Ovary (tissue), 9 donors: ENCODE data around the gene RPS25. TPM values are rescaled to one million over a fixed set of nuclear protein-coding genes. Genes with fewer than 3 reads are reported as not detected.
A peak's percentile ranks its signal among the peaks of the same experiment; 100 is the strongest.
"Not testable (repeated sequence)": the region's sequence is repeated elsewhere in the genome, so short reads cannot be mapped to it uniquely, and the experiment has no call there.

Experiments
- DNase-seq, 5 donors: peaks; one replicate each; pipeline ENCODE4 v3.0.0-alpha.2; 2019 to 2020
- H3K27ac ChIP-seq, 2 donors: fragments of 200-600 bp; one replicate each; pipeline versions ENCODE4 v1.5.1 to v1.8.0; 2019 to 2022
- H3K27me3 ChIP-seq: fragments of 200-600 bp; one replicate; pipeline ENCODE4 v1.8.0; 2022
- H3K36me3 ChIP-seq: fragments of 200-600 bp; sonication (generic); one replicate; pipeline ENCODE4 v1.5.1; 2019
- H3K4me1 ChIP-seq: one replicate; pipeline ENCODE4 v1.8.1; 2013; ENCODE audit warnings: mild to moderate bottlenecking, moderate library complexity; ENCODE audit not compliant: insufficient read depth
- H3K4me3 ChIP-seq: fragments of 200-600 bp; sonication (generic); one replicate; pipeline ENCODE4 v1.5.1; 2017
- H3K9me3 ChIP-seq, 2 donors: fragments of 200-600 bp in 1 of 2; sonication (generic) in 1 of 2; one replicate each; pipeline versions ENCODE4 v1.5.1 to v1.8.1; 2013 to 2019; ENCODE audit warnings: mild to moderate bottlenecking in 1 of 2, moderate library complexity in 1 of 2
- CTCF ChIP-seq, 3 donors: fragments of 450-650 bp in 2 of 3; fragments of 200-600 bp in 1 of 3; IDR thresholded peaks; one replicate each; pipeline versions ENCODE4 v1.5.1 to v1.8.0; 2016 to 2022; ENCODE audit warnings: antibody characterized with exemption in 3 of 3, mild to moderate bottlenecking in 1 of 3
- EP300 ChIP-seq: sonication (generic); formaldehyde crosslinking; IDR thresholded peaks from one replicate; pipeline ENCODE4 v1.6.1; 2017; ENCODE audit warnings: antibody characterized with exemption
- POLR2A ChIP-seq: fragments of 450-650 bp; IDR thresholded peaks from one replicate; pipeline ENCODE4 v1.6.1; 2017; ENCODE audit warnings: antibody characterized with exemption, mild to moderate bottlenecking, moderate library complexity
- WGBS, 3 donors: extraction: QIAGEN DNeasy Blood & Tissue Kit in 1 of 3; methylation state at CpG; one replicate each; pipeline versions ENCODE4 v1.1.5 to v1.1.7; 2013 to 2017; 5-methylcytosine and 5-hydroxymethylcytosine counted together
- intact Hi-C, 4 donors: fragments of 100-400 bp; cut with DNase I; formaldehyde crosslinking; loops; one replicate each; pipeline versions ENCODE4 v1.11.0 to v1.15.1; 2022 to 2023
- polyA plus RNA-seq, 2 donors: library from polyadenylated mRNA; stranded (reverse); fragments of 200-250 nt in 1 of 2; fragments of 350-450 nt in 1 of 2; fragmentation: Illumina TruSeq in 1 of 2; extraction: RNeasy Lipid Tissue Mini Kit (QIAGEN cat#74804) in 1 of 2; gene quantifications; one replicate each; pipeline ENCODE4 v1.2.3, GENCODE V29; 2013 to 2014
- total RNA-seq, 7 donors: library from RNA; depleted of rRNA in 2 of 7; stranded (reverse); fragments of >200 nt in 2 of 7; fragmentation: NEBNext Ultra II Directional in 3 of 7; extraction: Animal tissue kit (Norgen Biotek cat#: 25700) in 3 of 7; gene quantifications; one replicate each; pipeline versions ENCODE4 v1.1.0 to v1.2.4, GENCODE V29; 2016 to 2023
- donor health status: DM: no; HTN: no; CAD: no; lungs with moderate emphysema.
- donor health status: DM: no; HTN: no; CAD: no.
- donor health status: Bipolar disorder and iron deficiency.
- donor health status: DM: yes; HTN: yes; CAD: no.
- donor health status: DM: no; HTN: no; CAD: no.
- donor health status: DM: yes; HTN: yes; CAD: no.

The RPS25 gene
- total and polyA plus RNA-seq, 9 donors: 1,999 to 7,045 (median 2,845) TPM

- intact Hi-C loops: loop anchor here in 1 of 4 donors (2.0 kb wide), 1 partner anchor 21 kb away; the partner anchor contains the start of genes RPS25 and TRAPPC4
- TF ChIP-seq CTCF (IDR thresholded peaks at IDR 0.05): peak in 2 of 3 donors; percentile 21 to 23
- no peak for TF ChIP-seq EP300
- peak; percentile 57 for TF ChIP-seq POLR2A
- DNase-seq: peak; percentile 94 to 97 (median 95)
- H3K9me3 ChIP-seq: no peaks in the 10 kb centered on the region
- no peaks in the 10 kb centered on the region for H3K36me3 ChIP-seq
- peaks cover 7% of the 10 kb centered on the region for H3K4me1 ChIP-seq
- peak within 1 kb of the TSS; percentile 80 for H3K4me3 ChIP-seq
- H3K27me3 ChIP-seq: no peaks in the 10 kb centered on the region
- WGBS, 3 donors: 0 to 1% (median 0%) methylated on average over 49 to 54 of the region's 54 CpGs
- H3K27ac ChIP-seq: peak within 1 kb of the TSS; percentile 63 to 66
Observed at GRCh38 chr11:118997627-118998387, 20.3 kb downstream of the RPS25 start, which contains the start of gene CENATAC. Gene CENATAC, plus strand, starts transcription at chr11:118998138. Its CDS starts 60 bp downstream, at chr11:118998198.

DNA sequence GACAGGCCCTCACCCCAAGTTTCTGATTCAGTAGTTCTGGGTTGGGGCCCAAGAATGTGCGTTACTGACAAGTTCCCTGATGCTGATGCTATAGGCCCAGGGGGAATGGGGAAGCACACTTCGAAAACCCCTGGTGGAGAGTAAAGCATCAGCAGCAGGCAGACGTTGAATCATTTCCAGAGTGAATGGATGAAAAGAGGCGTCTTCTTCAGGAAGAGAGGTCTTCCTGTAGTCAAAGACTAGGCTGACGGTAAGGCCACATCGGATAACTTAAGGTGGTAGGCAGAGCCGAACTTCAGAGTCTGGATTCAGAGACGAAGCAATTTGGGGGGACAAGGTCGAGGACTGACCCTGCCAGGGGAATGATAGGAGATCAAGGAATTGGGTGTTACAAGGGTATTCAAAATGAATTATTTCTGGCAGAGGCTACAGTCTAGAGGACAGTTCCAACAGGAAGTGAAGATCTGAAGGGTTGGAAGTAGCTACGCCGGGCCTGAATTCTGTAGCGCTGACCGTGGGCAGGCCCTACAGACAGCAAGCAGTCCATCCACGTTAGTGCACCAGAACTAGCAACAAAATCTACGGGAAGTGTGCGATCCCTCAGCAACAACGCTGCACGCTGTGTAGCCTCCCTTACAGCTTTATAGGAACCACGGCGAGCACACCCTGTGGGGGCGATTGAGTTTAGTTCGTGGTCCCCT lies 21.1 kb downstream of the RPS25 start:
- H3K27ac ChIP-seq: peak overlapping the region in 1 of 2 donors; percentile 66
- H3K4me1 ChIP-seq: peaks cover 7% of the 10 kb centered on the region
- H3K27me3 ChIP-seq: no peaks in the 10 kb centered on the region
- H3K4me3 ChIP-seq: peak overlapping the region; percentile 80
- WGBS, 3 donors: 9 to 16% (median 13%) methylated on average over 22 of the region's 22 CpGs
- H3K9me3 ChIP-seq: no peaks in the 10 kb centered on the region
- H3K36me3 ChIP-seq: no peaks in the 10 kb centered on the region
- TF ChIP-seq CTCF (IDR thresholded peaks at IDR 0.05) (no peak), EP300 (no peak)
- peak in 1 of 5 donors; percentile 34 for DNase-seq
- intact Hi-C loops: no loop called here

- DNase-seq, H3K27me3 ChIP-seq, H3K36me3 ChIP-seq, intact Hi-C loops, H3K4me1 ChIP-seq, H3K9me3 ChIP-seq, H3K27ac ChIP-seq, H3K4me3 ChIP-seq: not testable (repeated sequence)
- WGBS, 3 donors: 93 to 99% (median 96%) methylated on average over 32 to 44 of the region's 44 CpGs
Observed at GRCh38 chr11:118991486-118992038, 26.6 kb downstream of the RPS25 start.

GRCh38 chr11:118988280-118988679 lies 29.9 kb downstream of the RPS25 start:
- Histone ChIP-seq H3K4me1 (no peaks in the 10 kb centered on the region), H3K36me3 (no peaks in the 10 kb centered on the region), H3K4me3 (no peak overlapping the region), H3K27ac (no peak overlapping the region), H3K9me3 (no peaks in the 10 kb centered on the region), H3K27me3 (no peaks in the 10 kb centered on the region)
- WGBS, 3 donors: 83 to 87% (median 86%) methylated on average over 5 of the region's 5 CpGs
- no peak for DNase-seq
- TF ChIP-seq EP300: no peak
- no peak for TF ChIP-seq POLR2A
- TF ChIP-seq CTCF (IDR thresholded peaks at IDR 0.05): no peak
- intact Hi-C loops: no loop called here
